BLaER1 (cell line): ENCODE measurements around the gene TMEM191C.
"Not testable (repeated sequence)": the region's sequence is repeated elsewhere in the genome, so short reads cannot be mapped to it uniquely, and the experiment has no call there.

ENCODE experiments used
- H3K27ac ChIP-seq: shearing (Covaris generic); formaldehyde crosslinking; 2 replicates; pipeline ENCODE4 v1.8.1; 2022
- H3K27me3 ChIP-seq: shearing (Covaris generic); formaldehyde crosslinking; 2 replicates; pipeline ENCODE4 v1.8.1; 2022
- H3K36me3 ChIP-seq: shearing (Covaris generic); formaldehyde crosslinking; 2 replicates; pipeline ENCODE4 v1.8.1; 2022
- H3K4me1 ChIP-seq: shearing (Covaris generic); formaldehyde crosslinking; 2 replicates; pipeline ENCODE4 v1.8.1; 2022
- H3K4me2 ChIP-seq: shearing (Covaris generic); formaldehyde crosslinking; 2 replicates; pipeline ENCODE4 v1.8.1; 2022
- H3K4me3 ChIP-seq: shearing (Covaris generic); formaldehyde crosslinking; 2 replicates; pipeline ENCODE4 v1.8.1; 2022
- H3K9ac ChIP-seq: shearing (Covaris generic); formaldehyde crosslinking; 2 replicates; pipeline ENCODE4 v1.8.1; 2022
- H3K9me3 ChIP-seq: shearing (Covaris generic); formaldehyde crosslinking; 2 replicates; pipeline ENCODE4 v1.8.1; 2022
- H4K20me1 ChIP-seq: shearing (Covaris generic); formaldehyde crosslinking; 2 replicates; pipeline ENCODE4 v1.8.1; 2022
- Cebpa-rat ChIP-seq: shearing (Covaris generic); IDR thresholded peaks from 2 replicates; pipeline ENCODE4 v1.8.1; 2022

TMEM191C gene

GRCh38 chr22:21442646-21443045 lies 24.5 kb upstream of the TMEM191C start:
- H3K4me3 ChIP-seq, H3K9me3 ChIP-seq, H3K27me3 ChIP-seq: not testable (repeated sequence)
- Histone ChIP-seq H4K20me1 (peaks cover 45% of the 10 kb centered on the region), H3K4me2 (peak overlapping the region; percentile 89), H3K4me1 (peaks cover 59% of the 10 kb centered on the region), H3K27ac (peak overlapping the region; percentile 82), H3K9ac (peak overlapping the region; percentile 61; the same call in 1 of the 2 replicates), H3K36me3 (peaks cover 48% of the 10 kb centered on the region)

- Histone ChIP-seq H3K9me3 (no peaks in the 10 kb centered on the region), H3K27ac (peak overlapping the region; percentile 82), H3K9ac (peak overlapping the region; percentile 61), H4K20me1 (peaks cover 50% of the 10 kb centered on the region), H3K27me3 (no peaks in the 10 kb centered on the region), H3K36me3 (peaks cover 52% of the 10 kb centered on the region), H3K4me1 (peaks cover 61% of the 10 kb centered on the region), H3K4me3 (no peak overlapping the region), H3K4me2 (peak overlapping the region; percentile 89)
- no peak for TF ChIP-seq Cebpa-rat
These were observed 24.0 kb upstream of the TMEM191C start for GRCh38 chr22:21443057-21443734.

- Histone ChIP-seq H3K27ac (peak overlapping the region; percentile 82), H3K4me2 (peak overlapping the region; percentile 89), H3K4me1 (peaks cover 67% of the 10 kb centered on the region), H3K4me3 (no peak overlapping the region), H3K27me3 (no peaks in the 10 kb centered on the region), H3K36me3 (peaks cover 57% of the 10 kb centered on the region), H4K20me1 (peaks cover 57% of the 10 kb centered on the region), H3K9ac (peak overlapping the region; percentile 61), H3K9me3 (no peaks in the 10 kb centered on the region)
- TF ChIP-seq Cebpa-rat, result no peak
These were observed 23.3 kb upstream of the TMEM191C start for GRCh38 chr22:21443735-21444421.

GRCh38 chr22:21444701-21445436 lies 22.3 kb upstream of the TMEM191C start:
- Histone ChIP-seq H3K4me1 (peaks cover 77% of the 10 kb centered on the region), H3K4me2 (peak overlapping the region; percentile 89), H3K27ac (peak overlapping the region; percentile 82; the same call in 1 of the 2 replicates), H3K36me3 (peaks cover 63% of the 10 kb centered on the region), H3K9me3 (no peaks in the 10 kb centered on the region), H3K27me3 (no peaks in the 10 kb centered on the region), H3K4me3 (no peak overlapping the region), H3K9ac (no peak overlapping the region; the same call in 1 of the 2 replicates), H4K20me1 (peaks cover 67% of the 10 kb centered on the region)
- no peak for TF ChIP-seq Cebpa-rat

- Histone ChIP-seq H3K27ac (peak overlapping the region; percentile 82), H3K4me1 (peaks cover 84% of the 10 kb centered on the region), H3K27me3 (no peaks in the 10 kb centered on the region), H4K20me1 (peaks cover 74% of the 10 kb centered on the region), H3K36me3 (peaks cover 68% of the 10 kb centered on the region), H3K9me3 (no peaks in the 10 kb centered on the region), H3K4me3 (0 out of 2 replicates have a peak overlapping the region, but pooled peaks have one; percentile 14), H3K9ac (peak overlapping the region; percentile 61; the same call in 1 of the 2 replicates), H3K4me2 (peak overlapping the region; percentile 89)
- no peak for TF ChIP-seq Cebpa-rat
These were observed 21.6 kb upstream of the TMEM191C start for GRCh38 chr22:21445437-21446127.

- H3K27me3 ChIP-seq, result no peaks in the 10 kb centered on the region
- H3K4me2 ChIP-seq, result peak overlapping the region; percentile 89
- H3K9me3 ChIP-seq, result no peaks in the 10 kb centered on the region
- no peak for TF ChIP-seq Cebpa-rat
- 0 out of 2 replicates have a peak overlapping the region, but pooled peaks have one; percentile 14 for H3K4me3 ChIP-seq
- H3K9ac ChIP-seq, result peak overlapping the region; percentile 61; the same call in 1 of the 2 replicates
- peaks cover 81% of the 10 kb centered on the region for H4K20me1 ChIP-seq
- peak overlapping the region; percentile 82 for H3K27ac ChIP-seq
- peaks cover 88% of the 10 kb centered on the region for H3K4me1 ChIP-seq
- peaks cover 68% of the 10 kb centered on the region for H3K36me3 ChIP-seq
These were observed 20.9 kb upstream of the TMEM191C start for GRCh38 chr22:21446128-21446826.

GRCh38 chr22:21446827-21447690 lies 20.1 kb upstream of the TMEM191C start:
- H3K36me3 ChIP-seq, result peaks cover 68% of the 10 kb centered on the region
- H3K27ac ChIP-seq, result peak overlapping the region; percentile 82
- peaks cover 89% of the 10 kb centered on the region for H4K20me1 ChIP-seq
- H3K9ac ChIP-seq, result peak overlapping the region; percentile 47; the same call in 1 of the 2 replicates
- no peak for TF ChIP-seq Cebpa-rat
- no peaks in the 10 kb centered on the region for H3K27me3 ChIP-seq
- H3K4me1 ChIP-seq, result peaks cover 94% of the 10 kb centered on the region
- no peak overlapping the region for H3K4me3 ChIP-seq
- H3K4me2 ChIP-seq, result peak overlapping the region; percentile 89
- no peaks in the 10 kb centered on the region for H3K9me3 ChIP-seq
